ENCODE measurements around the gene MACROH2A1.

DNA sequence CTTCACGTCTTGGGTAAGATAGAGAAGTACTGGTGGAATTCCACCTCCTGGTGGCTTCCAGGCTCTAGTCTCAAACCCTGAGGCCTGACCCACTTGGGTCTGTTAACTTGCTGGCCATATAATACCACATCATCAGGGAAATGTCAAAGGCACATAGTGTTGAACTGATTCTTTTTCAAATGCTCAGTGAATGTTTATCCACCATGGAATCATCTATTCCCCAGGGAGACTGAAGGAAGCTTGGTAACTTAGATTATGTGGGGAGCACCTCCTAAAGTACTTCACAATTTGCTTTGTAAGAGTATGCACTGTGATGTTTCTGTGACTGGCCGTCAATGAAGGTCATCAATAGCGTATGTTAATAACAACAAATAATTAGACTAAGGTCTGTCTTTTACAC is 16.1 kb downstream of the MACROH2A1 start:
- TF ChIP-seq, protein P1, sequence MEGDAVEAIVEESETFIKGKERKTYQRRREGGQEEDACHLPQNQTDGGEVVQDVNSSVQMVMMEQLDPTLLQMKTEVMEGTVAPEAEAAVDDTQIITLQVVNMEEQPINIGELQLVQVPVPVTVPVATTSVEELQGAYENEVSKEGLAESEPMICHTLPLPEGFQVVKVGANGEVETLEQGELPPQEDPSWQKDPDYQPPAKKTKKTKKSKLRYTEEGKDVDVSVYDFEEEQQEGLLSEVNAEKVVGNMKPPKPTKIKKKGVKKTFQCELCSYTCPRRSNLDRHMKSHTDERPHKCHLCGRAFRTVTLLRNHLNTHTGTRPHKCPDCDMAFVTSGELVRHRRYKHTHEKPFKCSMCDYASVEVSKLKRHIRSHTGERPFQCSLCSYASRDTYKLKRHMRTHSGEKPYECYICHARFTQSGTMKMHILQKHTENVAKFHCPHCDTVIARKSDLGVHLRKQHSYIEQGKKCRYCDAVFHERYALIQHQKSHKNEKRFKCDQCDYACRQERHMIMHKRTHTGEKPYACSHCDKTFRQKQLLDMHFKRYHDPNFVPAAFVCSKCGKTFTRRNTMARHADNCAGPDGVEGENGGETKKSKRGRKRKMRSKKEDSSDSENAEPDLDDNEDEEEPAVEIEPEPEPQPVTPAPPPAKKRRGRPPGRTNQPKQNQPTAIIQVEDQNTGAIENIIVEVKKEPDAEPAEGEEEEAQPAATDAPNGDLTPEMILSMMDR (IDR thresholded peaks at IDR 0.05; ENCODE audit: low read depth, low read length), result no peak
- TF ChIP-seq EZH2phosphoT487 (IDR thresholded peaks at IDR 0.05; ENCODE audit: low read depth), result no peak

Data from OCI-LY3 (cell line).